HG03097 (cell line): ENCODE results near the gene NMT2.

ENCODE experiments used
- ATAC-seq: cut with Tn5 transposase; IDR thresholded peaks from one replicate; pipeline ENCODE4 v1.9.1; 2021; ENCODE audit not compliant: unreplicated experiment, low FRiP score

NMT2 gene

DNA sequence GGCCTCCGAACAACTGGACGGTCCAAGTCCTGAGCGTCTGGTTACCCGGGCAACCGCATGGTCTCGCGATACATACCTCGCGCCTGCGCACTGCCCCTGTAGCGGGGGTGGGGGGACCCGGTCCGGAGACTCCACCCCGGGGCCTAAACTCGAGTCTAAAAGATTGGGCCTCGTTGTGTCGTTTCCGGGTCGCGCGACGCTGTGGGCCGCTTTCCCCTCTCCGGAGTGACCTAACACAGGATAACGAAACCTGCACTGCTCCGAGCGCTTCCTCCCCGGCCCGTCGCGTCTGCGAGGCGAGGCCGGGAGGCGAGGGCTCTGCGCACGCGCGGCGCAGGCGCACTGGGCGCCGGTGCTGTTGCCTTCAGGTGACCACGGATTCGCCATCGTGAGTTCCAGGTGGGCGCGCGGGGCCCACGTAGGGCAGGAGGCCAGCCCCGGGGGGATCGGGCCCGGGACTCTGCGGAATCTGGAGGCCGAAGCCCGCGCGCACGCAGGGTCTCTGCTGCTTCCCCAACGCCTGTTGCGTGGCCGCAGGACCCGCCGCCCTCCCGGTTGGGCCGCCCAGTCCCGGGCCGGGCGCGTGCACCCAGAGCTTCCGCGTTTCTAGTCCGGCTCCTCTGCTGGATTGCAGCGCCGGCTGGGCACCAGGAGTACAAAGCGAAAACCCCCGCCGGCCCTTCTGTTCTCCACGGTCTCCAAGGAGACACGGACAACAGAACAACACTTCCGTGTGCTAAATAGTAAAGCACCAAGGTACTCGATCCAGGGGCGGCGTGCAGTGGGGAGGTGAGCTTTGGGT is 71.3 kb downstream of the NMT2 start, which contains the start of gene RPP38:
Gene RPP38 (plus strand): TSS at position 345 of the 802 bp plus-strand sequence. CDS start 5,960 bp downstream, outside the sequence.
- peak; percentile 80 for ATAC-seq

GRCh38 chr10:15096661-15097010 is 71.9 kb downstream of the NMT2 start:
- ATAC-seq = peak; percentile 20

DNA sequence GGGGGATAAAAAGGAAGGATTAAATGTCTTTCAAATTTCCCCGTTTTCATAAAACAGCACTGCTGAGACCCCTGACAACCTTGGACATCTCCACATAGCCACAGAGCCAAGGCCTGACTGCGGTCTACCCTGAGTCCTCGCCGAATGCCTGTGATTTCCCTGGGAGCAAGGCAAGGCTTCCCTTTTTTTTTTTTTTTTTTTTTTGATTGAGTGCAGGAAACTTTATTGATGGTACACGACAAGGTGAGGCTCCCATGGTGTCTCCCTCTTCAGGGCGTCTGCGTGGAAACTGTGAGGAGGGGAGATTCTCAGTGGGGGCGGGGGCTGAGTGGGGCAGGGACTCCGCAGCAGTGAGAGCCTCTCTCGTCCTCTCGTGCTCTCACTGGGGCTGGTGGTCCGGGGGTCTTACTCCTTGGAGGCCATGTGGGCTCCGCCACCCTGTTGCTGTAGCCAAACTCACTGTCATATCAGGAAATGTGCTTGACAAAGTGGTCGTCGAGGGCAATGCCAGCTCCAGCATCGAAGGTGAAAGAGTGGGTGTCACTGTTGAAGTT is 75.6 kb downstream of the NMT2 start:
- no peak for ATAC-seq

- ATAC-seq = no peak
Measured at GRCh38 chr10:15091418-15091817, 77.1 kb downstream of the NMT2 start.

DNA sequence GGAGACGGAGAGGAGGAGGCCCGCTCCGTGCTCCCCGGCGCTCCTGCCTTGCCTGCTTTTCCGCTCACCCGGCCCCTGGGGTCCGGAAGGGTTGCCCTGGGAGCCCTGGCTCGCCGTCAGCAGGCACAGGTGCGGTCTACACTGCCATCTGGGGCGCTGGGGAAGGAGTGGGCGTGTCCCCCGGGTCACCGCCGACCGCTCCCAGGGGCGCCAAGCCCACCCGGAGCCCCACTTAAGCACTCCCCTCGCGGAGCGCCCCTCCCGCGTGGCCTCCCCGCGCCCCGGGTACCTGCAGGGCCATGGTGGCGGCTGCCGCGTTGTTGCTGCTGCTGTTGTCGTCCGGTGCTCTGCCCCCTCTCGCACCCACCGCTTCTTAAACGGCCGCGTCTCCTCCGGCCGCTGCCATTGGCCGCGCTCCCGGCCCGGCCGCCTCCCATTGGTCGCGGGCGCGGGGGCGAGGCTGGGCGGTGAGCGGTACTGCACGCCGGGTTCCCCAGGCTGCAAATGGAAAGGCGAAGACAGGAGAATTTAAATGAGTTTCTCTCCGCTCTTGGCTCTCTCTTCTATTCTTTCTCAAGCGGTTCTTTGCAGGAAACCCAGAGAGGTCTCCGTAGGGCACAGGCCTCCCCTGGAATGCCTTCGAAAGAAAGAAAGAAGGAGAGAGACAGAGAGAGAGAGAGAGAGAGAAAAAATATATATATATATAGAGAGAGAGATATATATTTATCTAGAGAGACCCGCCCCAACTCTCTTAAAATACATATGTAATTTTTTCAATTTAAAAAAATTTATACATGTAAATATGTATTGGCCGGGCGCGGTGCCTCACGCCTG is 79.8 kb downstream of the NMT2 start, which contains the start of gene ACBD7:
Gene ACBD7 (minus strand): TSS at position 349 of the 834 bp plus-strand sequence. CDS start 48 bp downstream, at position 301.
- ATAC-seq = peak; percentile 95

GRCh38 chr10:15084502-15084922 is 84.0 kb downstream of the NMT2 start:
- no peak for ATAC-seq

DNA sequence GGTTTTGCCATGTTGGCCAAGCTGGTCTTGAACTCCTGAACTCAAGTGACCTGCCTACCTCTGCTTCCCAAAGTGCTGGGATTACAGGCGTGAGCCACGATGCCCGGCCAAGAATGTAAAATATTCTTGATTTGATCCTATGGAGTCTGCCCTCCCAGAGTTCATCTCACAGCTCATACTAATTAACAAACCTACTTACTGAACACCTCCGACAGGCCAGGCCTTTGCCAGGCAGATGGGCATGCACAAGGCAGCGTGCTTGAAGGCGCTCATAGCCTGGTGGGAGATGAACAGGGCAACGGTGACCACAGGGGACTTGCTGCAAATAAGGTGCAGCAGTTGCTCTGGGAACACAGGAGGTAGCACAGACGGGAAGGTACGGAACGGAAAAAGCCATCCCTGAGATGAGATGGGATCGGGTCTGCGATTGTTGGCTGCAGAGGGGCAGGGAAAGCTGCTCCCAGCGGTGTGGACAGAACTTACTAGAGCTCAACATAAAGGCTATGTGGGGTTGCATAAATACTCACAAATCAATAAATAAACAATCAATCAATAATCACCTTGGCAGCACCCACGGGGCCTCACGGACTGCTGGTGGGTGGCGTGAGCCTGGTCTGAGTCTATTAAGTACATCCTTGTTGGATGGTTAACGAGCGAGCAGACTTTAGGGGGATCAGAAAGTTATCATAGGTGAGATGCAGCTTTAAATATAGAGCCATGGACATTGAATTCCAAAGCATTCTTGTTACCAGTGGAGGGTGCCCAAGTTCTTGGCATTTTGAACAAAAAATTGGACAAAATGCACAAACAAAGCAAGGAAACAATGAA is 84.6 kb downstream of the NMT2 start:
- no peak for ATAC-seq

- no peak for ATAC-seq
Measured at GRCh38 chr10:15075421-15075820, 93.1 kb downstream of the NMT2 start.

GRCh38 chr10:15072358-15072757 is 96.1 kb downstream of the NMT2 start:
- no peak for ATAC-seq

GRCh38 chr10:15069230-15069629 is 99.3 kb downstream of the NMT2 start:
- no peak for ATAC-seq

DNA sequence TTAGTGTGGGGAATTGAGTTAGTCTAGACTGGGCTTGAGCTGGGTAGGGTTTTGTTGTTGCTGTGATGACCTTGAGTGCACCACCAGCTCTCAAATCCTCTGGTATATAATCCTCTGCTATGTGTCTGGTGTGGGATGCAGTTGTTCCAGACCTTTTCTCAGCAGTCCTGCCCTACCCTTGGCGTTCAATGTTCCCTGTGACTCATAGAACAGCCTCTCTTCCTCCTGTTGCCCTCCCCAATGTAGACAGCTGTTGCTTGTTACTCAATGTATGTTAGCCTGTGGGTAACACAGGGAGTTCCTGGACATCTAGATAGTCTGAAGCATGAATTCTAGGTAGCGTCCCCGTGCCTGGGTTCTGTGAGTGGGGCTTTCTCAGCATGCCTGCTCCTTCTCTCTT is 99.7 kb downstream of the NMT2 start:
- ATAC-seq = no peak

GRCh38 chr10:15067154-15067553 is 101.3 kb downstream of the NMT2 start:
- no peak for ATAC-seq

DNA sequence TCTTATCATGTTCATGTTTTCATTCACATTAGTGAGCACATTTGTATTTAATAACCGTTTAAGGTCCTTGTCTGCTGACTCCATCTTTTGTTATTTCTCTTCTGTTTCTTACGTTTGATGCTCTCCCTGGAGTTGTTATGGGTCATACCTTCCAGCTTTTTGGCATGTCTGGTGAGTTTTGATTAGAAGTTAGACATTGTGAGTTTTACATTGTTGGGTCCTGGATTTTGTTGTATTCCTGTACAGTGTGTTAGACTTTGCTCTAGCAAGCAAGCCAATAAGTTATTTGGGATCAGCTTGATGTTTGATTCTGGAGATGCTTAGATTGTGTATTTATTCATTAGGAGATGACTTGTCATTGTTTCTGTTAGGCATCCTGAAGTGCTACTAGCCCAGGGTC is 107.9 kb downstream of the NMT2 start:
- ATAC-seq = no peak

GRCh38 chr10:15059914-15060313 is 108.6 kb downstream of the NMT2 start:
- ATAC-seq = no peak

DNA sequence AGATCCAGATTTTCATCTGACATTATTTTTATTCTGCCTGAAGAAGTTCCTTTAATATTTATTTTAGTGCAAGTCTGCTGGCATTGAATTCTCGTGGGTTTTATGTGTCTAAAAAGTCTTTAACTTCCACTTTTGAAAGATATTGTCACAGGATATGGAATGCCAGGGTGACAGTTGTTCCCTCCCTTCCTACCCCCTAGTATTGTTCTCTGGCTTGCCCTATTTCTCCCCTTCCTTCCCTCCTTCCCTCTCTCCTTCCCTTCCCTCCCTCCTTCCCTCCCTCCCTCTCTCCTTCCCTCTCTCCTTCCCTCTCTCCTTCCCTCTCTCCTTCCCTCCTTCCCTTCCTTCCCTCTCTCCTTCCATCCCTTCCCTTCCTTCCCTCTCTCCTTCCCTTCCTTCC is 109.8 kb downstream of the NMT2 start:
- no peak for ATAC-seq
